Mucosa of rectum (tissue), 2 donors: ENCODE results near the gene TF.

ENCODE experiments used
- H3K27ac ChIP-seq, 2 donors: one replicate each; pipeline ENCODE4 v1.7.0; 2013; ENCODE audit warnings: inconsistent platforms in 2 of 2, low read depth in 2 of 2, low read length in 2 of 2
- H3K27me3 ChIP-seq, 2 donors: one replicate each; pipeline ENCODE4 v1.7.0; 2013; ENCODE audit warnings: low read length in 2 of 2; ENCODE audit not compliant: control insufficient read depth in 2 of 2, insufficient read depth in 2 of 2
- H3K36me3 ChIP-seq, 2 donors: one replicate each; pipeline ENCODE4 v1.7.0; 2013; ENCODE audit warnings: low read length in 2 of 2; ENCODE audit not compliant: control insufficient read depth in 2 of 2, insufficient read depth in 2 of 2
- H3K4me1 ChIP-seq, 2 donors: one replicate each; pipeline ENCODE4 v1.7.0; 2013; ENCODE audit warnings: low read length in 2 of 2, mild to moderate bottlenecking in 1 of 2; ENCODE audit not compliant: control insufficient read depth in 2 of 2, insufficient read depth in 2 of 2
- H3K4me3 ChIP-seq, 2 donors: one replicate each; pipeline ENCODE4 v1.7.0; 2013; ENCODE audit warnings: low read length in 2 of 2
- H3K9ac ChIP-seq, 2 donors: one replicate each; pipeline ENCODE4 v1.7.0; 2013; ENCODE audit warnings: low read length in 2 of 2, low read depth in 1 of 2, mild to moderate bottlenecking in 1 of 2
- H3K9me3 ChIP-seq, 2 donors: one replicate each; pipeline ENCODE4 v1.7.0; 2013; ENCODE audit warnings: low read length in 2 of 2; ENCODE audit not compliant: control insufficient read depth in 2 of 2
- donor health status: healthy.
- donor health status: Normal muscosa, but diverticular disease.

The TF gene

GRCh38 chr3:133840767-133841166 is 94.6 kb downstream of the TF start:
- Histone ChIP-seq H3K4me1 (no peaks in the 10 kb centered on the region), H3K9ac (no peak overlapping the region), H3K36me3 (no peaks in the 10 kb centered on the region), H3K4me3 (no peak overlapping the region), H3K27me3 (no peaks in the 10 kb centered on the region), H3K27ac (no peak overlapping the region), H3K9me3 (no peaks in the 10 kb centered on the region)

GRCh38 chr3:133841196-133841595 is 95.0 kb downstream of the TF start:
- H3K9ac ChIP-seq: no peak overlapping the region
- H3K4me3 ChIP-seq: no peak overlapping the region
- H3K27ac ChIP-seq: no peak overlapping the region
- H3K27me3 ChIP-seq: no peaks in the 10 kb centered on the region
- no peaks in the 10 kb centered on the region for H3K9me3 ChIP-seq
- H3K4me1 ChIP-seq: no peaks in the 10 kb centered on the region
- no peaks in the 10 kb centered on the region for H3K36me3 ChIP-seq

GRCh38 chr3:133842158-133842557 is 96.0 kb downstream of the TF start:
- no peak overlapping the region for H3K4me3 ChIP-seq
- H3K36me3 ChIP-seq: no peaks in the 10 kb centered on the region
- H3K9me3 ChIP-seq: no peaks in the 10 kb centered on the region
- H3K27ac ChIP-seq: no peak overlapping the region
- no peaks in the 10 kb centered on the region for H3K27me3 ChIP-seq
- no peak overlapping the region for H3K9ac ChIP-seq
- no peaks in the 10 kb centered on the region for H3K4me1 ChIP-seq

- no peaks in the 10 kb centered on the region for H3K9me3 ChIP-seq
- no peaks in the 10 kb centered on the region for H3K27me3 ChIP-seq
- no peak overlapping the region for H3K4me3 ChIP-seq
- H3K27ac ChIP-seq: no peak overlapping the region
- no peaks in the 10 kb centered on the region for H3K36me3 ChIP-seq
- H3K4me1 ChIP-seq: no peaks in the 10 kb centered on the region
- no peak overlapping the region for H3K9ac ChIP-seq
These were observed 97.4 kb downstream of the TF start for GRCh38 chr3:133843634-133844033.

- no peak overlapping the region for H3K9ac ChIP-seq
- H3K4me1 ChIP-seq: no peaks in the 10 kb centered on the region
- no peak overlapping the region for H3K27ac ChIP-seq
These were observed 98.9 kb downstream of the TF start for GRCh38 chr3:133845127-133845526.

More at GRCh38 chr3:133845127-133845526, 98.9 kb downstream of the TF start:
- H3K36me3 ChIP-seq: no peaks in the 10 kb centered on the region
- no peaks in the 10 kb centered on the region for H3K9me3 ChIP-seq
- no peak overlapping the region for H3K4me3 ChIP-seq
- no peaks in the 10 kb centered on the region for H3K27me3 ChIP-seq
